ENCODE data around the gene GCNT4.

The GCNT4 gene

DNA sequence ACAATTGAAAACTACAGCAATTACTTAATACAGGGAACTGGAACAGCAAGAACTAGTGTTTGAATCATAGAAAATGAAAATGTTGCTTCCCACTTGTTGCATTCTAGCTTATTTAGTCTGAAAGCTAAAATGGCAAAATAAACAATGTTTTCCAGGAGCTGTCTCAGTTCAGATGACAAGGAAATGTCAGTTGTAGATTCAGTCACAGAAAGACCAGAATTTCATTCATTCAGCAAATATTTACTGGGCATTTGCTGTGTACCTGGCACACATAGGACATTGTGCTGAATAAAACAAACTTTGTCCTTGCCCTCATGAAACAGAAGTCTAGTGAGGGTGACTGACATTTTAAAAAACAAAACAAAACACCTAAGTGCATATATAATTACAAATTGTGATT lies 41.5 kb downstream of the GCNT4 start:
- DNase-seq: no peak

DNA sequence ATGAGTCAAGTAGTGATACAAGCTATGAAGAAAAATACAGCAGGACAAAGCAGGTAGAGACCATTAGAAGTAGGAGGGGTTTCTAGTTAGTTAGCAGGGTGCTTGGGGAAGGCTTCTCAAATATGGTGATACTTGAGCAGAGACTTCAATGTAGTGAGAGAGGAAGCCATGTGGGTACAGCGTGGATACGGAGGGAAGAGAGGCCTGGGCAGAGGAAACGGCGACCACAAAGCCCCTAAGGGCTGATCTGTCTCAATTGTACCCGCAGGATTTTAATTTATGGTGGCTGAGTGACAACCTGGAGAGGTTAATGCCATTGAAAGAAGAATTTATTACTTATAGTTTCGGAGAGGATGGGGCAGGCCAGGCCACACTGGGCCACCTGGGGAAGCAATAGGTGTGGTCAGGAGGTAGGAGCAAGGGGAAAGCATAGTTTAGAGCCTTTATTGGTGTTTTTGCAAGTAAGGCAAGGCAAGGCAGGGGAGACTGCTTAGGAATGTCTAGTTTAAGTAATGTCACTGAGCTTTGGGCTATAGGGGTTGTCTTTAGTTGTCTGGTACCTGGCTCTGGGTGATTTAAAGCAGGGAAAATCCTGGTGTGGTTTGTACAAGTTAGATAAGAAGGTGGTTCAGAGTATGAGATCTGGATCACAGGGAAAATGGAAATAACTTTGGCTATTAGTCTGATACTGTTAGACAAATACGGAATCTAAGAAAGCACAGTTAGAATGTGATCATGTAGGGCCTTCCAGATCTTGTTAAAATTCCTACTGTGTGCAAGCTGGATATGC lies 42.6 kb downstream of the GCNT4 start:
- no peak for DNase-seq

DNA sequence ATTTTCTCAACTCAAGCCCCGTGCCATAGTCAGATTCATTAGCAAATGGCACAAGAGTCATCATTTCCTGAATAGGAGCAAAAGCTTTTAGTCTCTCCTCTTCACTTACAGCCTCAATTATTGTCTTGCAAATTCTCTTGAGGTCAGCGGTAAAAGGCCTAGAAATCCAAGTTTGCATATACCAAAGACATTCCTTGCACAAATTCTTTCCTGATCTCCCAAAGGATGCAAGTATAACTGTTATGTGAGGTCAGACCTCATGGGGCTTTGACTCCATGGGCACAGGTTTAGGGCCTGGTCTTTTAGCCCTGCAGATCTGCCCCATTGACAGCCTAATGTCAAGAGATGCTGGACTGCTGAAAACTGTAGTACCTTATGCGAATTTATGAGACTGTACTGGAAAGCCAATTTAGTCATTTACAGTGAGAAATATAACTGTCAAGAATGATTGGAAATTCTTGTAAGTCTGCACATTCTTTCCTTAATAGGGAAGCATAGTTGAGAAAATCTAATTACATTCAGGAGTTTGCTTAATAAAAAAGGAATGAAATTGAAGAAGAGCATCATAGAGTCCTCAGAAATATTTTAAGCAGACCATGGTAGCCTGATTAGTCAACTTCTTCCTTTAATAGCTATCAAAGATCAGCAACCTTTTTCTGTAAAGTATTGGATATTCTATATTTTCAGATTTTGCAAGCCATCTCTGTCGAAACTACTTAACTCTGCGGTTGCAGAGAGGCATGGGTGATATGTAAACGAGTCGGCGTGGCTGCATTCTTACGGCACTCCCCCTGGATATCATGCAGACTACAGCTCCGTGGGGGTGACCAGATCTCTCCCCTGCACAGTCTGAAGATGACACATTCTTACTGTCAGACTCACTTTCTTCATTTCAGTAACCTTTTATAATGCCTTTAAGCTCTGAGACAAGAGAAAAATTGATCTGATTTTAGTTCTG lies 45.2 kb downstream of the GCNT4 start:
- DNase-seq: no peak

DNA sequence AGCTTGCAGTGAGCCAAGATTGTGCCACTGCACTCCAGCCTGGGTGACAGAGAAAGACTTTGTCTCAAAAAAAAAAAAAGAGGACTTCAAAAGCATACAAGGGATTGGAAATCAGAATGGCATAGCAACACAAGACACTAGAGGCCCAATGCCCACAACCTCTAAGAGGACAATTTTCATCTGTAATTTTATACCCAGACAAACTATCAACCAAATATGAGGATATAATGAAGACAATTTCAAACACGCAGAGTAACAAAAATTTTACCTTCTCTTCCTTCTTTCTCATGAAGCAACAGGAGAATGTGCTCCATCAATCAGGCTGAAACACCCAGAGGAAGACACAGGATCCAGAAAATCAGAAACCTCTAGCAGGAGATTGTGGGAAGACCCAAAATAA lies 46.8 kb downstream of the GCNT4 start:
- no peak for DNase-seq
